Mammary epithelial cell (primary cell): ENCODE results near the gene ZNF778.

Experiments used
- EZH2 ChIP-seq: IDR thresholded peaks from 2 replicates; pipeline ENCODE4 v1.6.1; 2012; ENCODE audit warnings: low read length, inconsistent platforms, borderline replicate concordance
- TF ChIP-seq, protein P1 (sequence below), 2 donors: IDR thresholded peaks in 1 of 2; conservative IDR thresholded peaks in 1 of 2; 2 replicates each; pipeline ENCODE4 v1.5.1; 2011 to 2012; ENCODE audit warnings: inconsistent platforms in 2 of 2, low read length in 2 of 2, mild to moderate bottlenecking in 2 of 2, control low read depth in 1 of 2, low read depth in 1 of 2; ENCODE audit not compliant: insufficient read depth in 1 of 2; ENCODE audit errors: extremely low read depth in 1 of 2

DNA sequence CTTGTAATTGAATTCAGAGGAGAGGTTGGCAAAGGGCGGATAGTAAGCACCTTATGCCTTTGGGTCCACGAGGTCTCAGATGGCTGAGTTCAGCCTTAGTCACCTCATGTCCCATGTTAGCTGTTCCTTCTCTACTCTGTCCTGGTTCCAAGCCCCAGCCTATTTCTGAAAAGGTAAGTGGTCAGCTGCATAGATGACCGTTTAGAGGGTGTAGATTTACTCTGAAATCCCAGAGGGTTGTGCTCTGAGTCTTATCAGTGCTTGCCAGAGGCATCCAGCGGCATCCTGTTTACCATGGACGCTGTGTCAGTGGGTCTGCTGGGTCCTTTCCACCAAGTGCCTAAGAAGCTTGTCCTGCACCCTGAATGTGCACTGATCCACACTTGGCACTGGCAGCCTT, 1.9 kb downstream of the ZNF778 start:
- TF ChIP-seq, protein P1, sequence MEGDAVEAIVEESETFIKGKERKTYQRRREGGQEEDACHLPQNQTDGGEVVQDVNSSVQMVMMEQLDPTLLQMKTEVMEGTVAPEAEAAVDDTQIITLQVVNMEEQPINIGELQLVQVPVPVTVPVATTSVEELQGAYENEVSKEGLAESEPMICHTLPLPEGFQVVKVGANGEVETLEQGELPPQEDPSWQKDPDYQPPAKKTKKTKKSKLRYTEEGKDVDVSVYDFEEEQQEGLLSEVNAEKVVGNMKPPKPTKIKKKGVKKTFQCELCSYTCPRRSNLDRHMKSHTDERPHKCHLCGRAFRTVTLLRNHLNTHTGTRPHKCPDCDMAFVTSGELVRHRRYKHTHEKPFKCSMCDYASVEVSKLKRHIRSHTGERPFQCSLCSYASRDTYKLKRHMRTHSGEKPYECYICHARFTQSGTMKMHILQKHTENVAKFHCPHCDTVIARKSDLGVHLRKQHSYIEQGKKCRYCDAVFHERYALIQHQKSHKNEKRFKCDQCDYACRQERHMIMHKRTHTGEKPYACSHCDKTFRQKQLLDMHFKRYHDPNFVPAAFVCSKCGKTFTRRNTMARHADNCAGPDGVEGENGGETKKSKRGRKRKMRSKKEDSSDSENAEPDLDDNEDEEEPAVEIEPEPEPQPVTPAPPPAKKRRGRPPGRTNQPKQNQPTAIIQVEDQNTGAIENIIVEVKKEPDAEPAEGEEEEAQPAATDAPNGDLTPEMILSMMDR (conservative IDR thresholded peaks at IDR 0.05 in 1 of 2, IDR thresholded peaks at IDR 0.05 in 1 of 2; ENCODE audit: extremely low read depth in 1 of 2, insufficient read depth in 1 of 2, low read depth in 1 of 2, low read length in 2 of 2), result no peak
- TF ChIP-seq EZH2, result no peak
